Osteoblast (primary cell): ENCODE data around the gene CCDC177. TPM values are rescaled to one million over a fixed set of nuclear protein-coding genes. Genes with fewer than 3 reads are reported as not detected.

ENCODE experiments used
- DNase-seq: peaks from one replicate; pipeline ENCODE4 v3.0.0; 2011; ENCODE audit warnings: low spot score, mixed read lengths; ENCODE audit not compliant: insufficient read length; ENCODE audit errors: missing footprints
- H2AFZ ChIP-seq: 2 replicates; pipeline ENCODE4 v1.6.0; 2011; ENCODE audit warnings: mild to moderate bottlenecking, low read length
- H3K27ac ChIP-seq: 2 replicates; pipeline ENCODE4 v1.5.1; 2011; ENCODE audit warnings: mild to moderate bottlenecking, low read depth, low read length, moderate library complexity
- H3K27me3 ChIP-seq: 2 replicates; pipeline ENCODE4 v1.6.0; 2012; ENCODE audit warnings: mild to moderate bottlenecking, control low read depth, inconsistent platforms, low read length, moderate library complexity; ENCODE audit not compliant: insufficient read depth
- H3K36me3 ChIP-seq: 2 replicates; pipeline ENCODE4 v1.5.1; 2011; ENCODE audit warnings: mild to moderate bottlenecking, low read length, control low read depth, moderate library complexity; ENCODE audit not compliant: insufficient read depth
- H3K4me1 ChIP-seq: 2 replicates; pipeline ENCODE4 v1.5.1; 2011; ENCODE audit warnings: mild to moderate bottlenecking, low read length, control low read depth, moderate library complexity; ENCODE audit not compliant: insufficient read depth
- H3K4me2 ChIP-seq: 2 replicates; pipeline ENCODE4 v1.6.0; 2011; ENCODE audit warnings: mild to moderate bottlenecking, low read length; ENCODE audit not compliant: insufficient read depth
- H3K4me3 ChIP-seq: fragments of 200-600 bp; sonication (generic); 3 replicates; pipeline ENCODE4 v1.5.1; 2012; ENCODE audit warnings: mild to moderate bottlenecking, low read length, inconsistent platforms; ENCODE audit not compliant: insufficient read depth
- H3K79me2 ChIP-seq: 2 replicates; pipeline ENCODE4 v1.6.0; 2012; ENCODE audit warnings: mild to moderate bottlenecking, low read length, control low read depth, inconsistent platforms; ENCODE audit not compliant: insufficient read depth
- H3K9me3 ChIP-seq: 2 replicates; pipeline ENCODE4 v1.5.1; 2011; ENCODE audit warnings: low read depth, low read length, control low read depth
- H4K20me1 ChIP-seq: 2 replicates; pipeline ENCODE4 v1.6.0; 2012; ENCODE audit warnings: mild to moderate bottlenecking, low read length, control low read depth; ENCODE audit not compliant: insufficient read depth
- CTCF ChIP-seq: IDR thresholded peaks from 2 replicates; pipeline ENCODE4 v1.5.1; 2011; ENCODE audit warnings: mild to moderate bottlenecking, low read depth, low read length, moderate library complexity; ENCODE audit errors: extremely low read depth
- total RNA-seq: library from RNA; depleted of rRNA; stranded (reverse); fragments of >200 nt; gene quantifications from 2 replicates; pipeline ENCODE4 v1.2.3, GENCODE V29; 2012

The CCDC177 gene
- total RNA-seq, 1 donor, result not detected

- Histone ChIP-seq H3K9me3 (no peaks in the 10 kb centered on the region), H3K27ac (peak overlapping the region; percentile 29), H4K20me1 (peaks cover 60% of the 10 kb centered on the region), H2AFZ (no peak overlapping the region), H3K4me2 (peak overlapping the region; percentile 54), H3K27me3 (no peaks in the 10 kb centered on the region), H3K36me3 (no peaks in the 10 kb centered on the region), H3K4me1 (peaks cover 42% of the 10 kb centered on the region), H3K79me2 (peaks cover 94% of the 10 kb centered on the region), H3K4me3 (peak overlapping the region; percentile 10)
- TF ChIP-seq CTCF, result no peak
- DNase-seq, result peak; percentile 25
Measured at GRCh38 chr14:69619012-69619411, 44.3 kb upstream of the CCDC177 start.

- Histone ChIP-seq H2AFZ (no peak overlapping the region), H3K4me3 (no peak overlapping the region), H4K20me1 (peaks cover 64% of the 10 kb centered on the region), H3K27me3 (no peaks in the 10 kb centered on the region), H3K79me2 (peaks cover 97% of the 10 kb centered on the region), H3K27ac (no peak overlapping the region), H3K4me1 (peaks cover 52% of the 10 kb centered on the region), H3K36me3 (no peaks in the 10 kb centered on the region), H3K9me3 (no peaks in the 10 kb centered on the region), H3K4me2 (no peak overlapping the region)
- no peak for DNase-seq
- TF ChIP-seq CTCF, result no peak
Measured at GRCh38 chr14:69617796-69618195, 43.1 kb upstream of the CCDC177 start.

GRCh38 chr14:69616408-69616773, 41.7 kb upstream of the CCDC177 start:
- no peaks in the 10 kb centered on the region for H3K36me3 ChIP-seq
- H2AFZ ChIP-seq, result no peak overlapping the region
- H4K20me1 ChIP-seq, result peaks cover 69% of the 10 kb centered on the region
- peaks cover 88% of the 10 kb centered on the region for H3K79me2 ChIP-seq
- TF ChIP-seq CTCF, result no peak
- peak overlapping the region; percentile 74 for H3K27ac ChIP-seq
- peak overlapping the region; percentile 74 for H3K4me2 ChIP-seq
- H3K4me3 ChIP-seq, result peak overlapping the region; percentile 45
- no peak for DNase-seq
- H3K9me3 ChIP-seq, result no peaks in the 10 kb centered on the region
- H3K27me3 ChIP-seq, result no peaks in the 10 kb centered on the region
- peaks cover 57% of the 10 kb centered on the region for H3K4me1 ChIP-seq

- H3K4me2 ChIP-seq, result peak overlapping the region; percentile 74
- H3K79me2 ChIP-seq, result peaks cover 82% of the 10 kb centered on the region
- H3K27ac ChIP-seq, result peak overlapping the region; percentile 74
- H3K36me3 ChIP-seq, result no peaks in the 10 kb centered on the region
- peak overlapping the region; percentile 45 for H3K4me3 ChIP-seq
- no peak overlapping the region for H2AFZ ChIP-seq
- H3K9me3 ChIP-seq, result no peaks in the 10 kb centered on the region
- peak; percentile 80 for DNase-seq
- no peaks in the 10 kb centered on the region for H3K27me3 ChIP-seq
- peaks cover 60% of the 10 kb centered on the region for H3K4me1 ChIP-seq
- H4K20me1 ChIP-seq, result peaks cover 63% of the 10 kb centered on the region
- no peak for TF ChIP-seq CTCF
Measured at GRCh38 chr14:69615496-69616407, 41.1 kb upstream of the CCDC177 start.
